ENCODE measurements around the gene LRRC45. TPM values are rescaled to one million over a fixed set of nuclear protein-coding genes. Genes with fewer than 3 reads are reported as not detected.

LRRC45 gene
- polyA plus RNA-seq, 1 experiment: 3.4 TPM

- ChIA-PET CTCF (interaction anchor here (0.6 to 4.5 kb wide), 5 partner anchors 15 to 200 kb away, joined by 3 to 34 read pairs (median 5); partner anchors contain the start of gene DCXR), POLR2A (interaction anchor here (0.7 to 1.9 kb wide), 7 partner anchors 15 to 1154 kb away, joined by 3 to 10 read pairs (median 4); partner anchors contain the start of genes DCXR and FASN)
- no peak for DNase-seq (ENCODE audit: low read depth, low spot score)
- Histone ChIP-seq H3K27ac (ENCODE audit: low read depth, low read length) (no peak within 1 kb of the TSS), H3K9me3 (ENCODE audit: control insufficient read depth, insufficient read depth, low read length) (no peaks in the 10 kb centered on the region; the same call in 1 of the 2 replicates), H3K4me3 (ENCODE audit: low read depth, low read length) (peak within 1 kb of the TSS; percentile 80), H3K27me3 (ENCODE audit: control insufficient read depth, insufficient read depth, low read length) (no peaks in the 10 kb centered on the region)
- no peak for TF ChIP-seq CTCF (IDR thresholded peaks at IDR 0.05; ENCODE audit: low read depth, low read length)
Measured at GRCh38 chr17:82022310-82022980, 660 bp upstream of the LRRC45 start, which contains the start of gene CENPX. CENPX (minus strand) TSS chr17:82022878; CDS start chr17:82022861, 17 bp downstream.

GRCh38 chr17:82023447-82024241, 539 bp downstream of the LRRC45 start:
- no peak for DNase-seq (ENCODE audit: low read depth, low spot score)
- ChIA-PET CTCF (interaction anchor here (1.3 kb wide), 1 partner anchor 14 kb away, joined by 5 read pairs; the partner anchor contains the start of gene DCXR), POLR2A (interaction anchor here (0.7 to 1.9 kb wide), 5 partner anchors 14 to 1153 kb away, joined by 3 to 10 read pairs (median 7); partner anchors contain the start of genes DCXR and FASN)
- Histone ChIP-seq H3K9me3 (ENCODE audit: control insufficient read depth, insufficient read depth, low read length) (no peaks in the 10 kb centered on the region; the same call in 1 of the 2 replicates), H3K27ac (ENCODE audit: low read depth, low read length) (no peak overlapping the region), H3K4me3 (ENCODE audit: low read depth, low read length) (peak overlapping the region; percentile 72), H3K27me3 (ENCODE audit: control insufficient read depth, insufficient read depth, low read length) (no peaks in the 10 kb centered on the region)
- TF ChIP-seq CTCF (IDR thresholded peaks at IDR 0.05; ENCODE audit: low read depth, low read length): no peak

- no peak for TF ChIP-seq CTCF (IDR thresholded peaks at IDR 0.05; ENCODE audit: low read depth, low read length)
- Histone ChIP-seq H3K27me3 (ENCODE audit: control insufficient read depth, insufficient read depth, low read length) (no peaks in the 10 kb centered on the region), H3K27ac (ENCODE audit: low read depth, low read length) (no peak overlapping the region), H3K9me3 (ENCODE audit: control insufficient read depth, insufficient read depth, low read length) (no peaks in the 10 kb centered on the region), H3K4me3 (ENCODE audit: low read depth, low read length) (no peak overlapping the region)
- ChIA-PET POLR2A (no interaction called here), CTCF (no interaction called here)
- no peak for DNase-seq (ENCODE audit: low read depth, low spot score)
Measured at GRCh38 chr17:82024859-82025258, 1.8 kb downstream of the LRRC45 start.

GRCh38 chr17:82025401-82026107, 2.4 kb downstream of the LRRC45 start:
- Histone ChIP-seq H3K27me3 (ENCODE audit: control insufficient read depth, insufficient read depth, low read length) (no peaks in the 10 kb centered on the region), H3K9me3 (ENCODE audit: control insufficient read depth, insufficient read depth, low read length) (no peaks in the 10 kb centered on the region; the same call in 1 of the 2 replicates), H3K4me3 (ENCODE audit: low read depth, low read length) (no peak overlapping the region), H3K27ac (ENCODE audit: low read depth, low read length) (no peak overlapping the region)
- CTCF ChIA-PET: interaction anchor here (1.7 kb wide), 1 partner anchor 12 kb away, joined by 7 read pairs; the partner anchor contains the start of gene DCXR
- DNase-seq (ENCODE audit: low read depth, low spot score): no peak
- no peak for TF ChIP-seq CTCF (IDR thresholded peaks at IDR 0.05; ENCODE audit: low read depth, low read length)
- POLR2A ChIA-PET: no interaction called here

Measured in AG04450 (cell line).